Adipocyte (in vitro differentiated cells): ENCODE measurements around the gene WDFY4.

Experiments
- DNase-seq: peaks from one replicate; pipeline ENCODE4 v3.0.0-alpha.2; 2015; ENCODE audit warnings: low read depth
- H3K27me3 ChIP-seq: replicated peaks from 2 replicates; pipeline ENCODE4 v1.7.0; 2013; ENCODE audit warnings: mild to moderate bottlenecking, low read length, moderate library complexity; ENCODE audit not compliant: control insufficient read depth, insufficient read depth
- H3K36me3 ChIP-seq: 2 replicates; pipeline ENCODE4 v1.7.0; 2013; ENCODE audit warnings: low read length, mild to moderate bottlenecking, moderate library complexity; ENCODE audit not compliant: control insufficient read depth, insufficient read depth, severe bottlenecking
- H3K4me1 ChIP-seq: 2 replicates; pipeline ENCODE4 v1.7.0; 2013; ENCODE audit warnings: mild to moderate bottlenecking, low read length, moderate library complexity; ENCODE audit not compliant: control insufficient read depth, insufficient read depth
- H3K4me3 ChIP-seq: 2 replicates; pipeline ENCODE4 v1.7.0; 2013; ENCODE audit warnings: mild to moderate bottlenecking, low read length, moderate library complexity
- H3K9ac ChIP-seq: 2 replicates; pipeline ENCODE4 v1.7.0; 2013; ENCODE audit warnings: mild to moderate bottlenecking, low read length, moderate library complexity
- H3K9me3 ChIP-seq: 2 replicates; pipeline ENCODE4 v1.7.0; 2013; ENCODE audit warnings: mild to moderate bottlenecking, low read length, moderate library complexity; ENCODE audit not compliant: control insufficient read depth

The WDFY4 gene

DNA sequence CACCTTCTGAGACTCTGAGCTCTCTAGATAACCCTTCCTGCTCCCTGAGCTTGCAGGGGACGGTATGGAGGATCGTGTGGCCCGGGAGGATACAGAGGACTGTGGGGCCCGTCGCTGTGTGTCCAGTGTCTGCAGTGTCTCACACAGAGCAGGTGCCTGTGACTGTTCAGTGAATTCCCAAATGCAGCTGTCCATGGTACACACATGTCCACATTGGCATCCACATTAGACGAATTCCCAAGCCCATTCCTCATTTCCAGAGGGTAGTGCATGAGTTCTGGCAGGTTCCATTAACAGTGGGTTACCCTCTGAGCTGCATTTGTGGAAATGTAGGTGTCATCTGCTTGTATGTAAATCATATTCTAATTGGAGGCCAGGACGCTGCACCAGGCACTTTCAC lies 39.5 kb downstream of the WDFY4 start:
- no peaks in the 10 kb centered on the region for H3K36me3 ChIP-seq
- H3K27me3 ChIP-seq: peaks cover 41% of the 10 kb centered on the region
- H3K9me3 ChIP-seq: no peaks in the 10 kb centered on the region
- no peaks in the 10 kb centered on the region for H3K4me1 ChIP-seq
- no peak overlapping the region for H3K9ac ChIP-seq
- H3K4me3 ChIP-seq: no peak overlapping the region
- DNase-seq: no peak

DNA sequence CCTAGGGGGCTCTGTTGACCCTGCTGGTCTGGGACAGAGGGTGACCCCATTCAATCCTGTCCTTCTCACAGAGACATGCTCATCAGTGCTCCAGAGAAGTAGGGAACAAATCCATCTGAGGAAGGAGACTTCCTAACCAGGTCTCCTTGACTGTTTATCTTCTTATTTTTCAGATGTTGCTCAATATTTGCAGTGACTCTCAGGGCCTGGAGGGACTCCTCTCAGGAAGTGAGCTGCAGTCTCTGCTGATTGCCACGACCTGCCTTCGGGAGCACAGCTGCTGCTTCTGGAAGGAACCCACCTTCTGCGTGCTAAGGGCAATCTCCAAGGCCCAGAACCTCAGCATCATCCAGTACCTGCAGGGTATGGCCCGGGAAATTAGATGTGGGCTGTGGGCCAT lies 41.0 kb downstream of the WDFY4 start:
- peak; percentile 6 for DNase-seq
- H3K27me3 ChIP-seq: peaks cover 42% of the 10 kb centered on the region
- no peaks in the 10 kb centered on the region for H3K36me3 ChIP-seq
- no peak overlapping the region for H3K9ac ChIP-seq
- no peaks in the 10 kb centered on the region for H3K9me3 ChIP-seq
- no peak overlapping the region for H3K4me3 ChIP-seq
- no peaks in the 10 kb centered on the region for H3K4me1 ChIP-seq

DNA sequence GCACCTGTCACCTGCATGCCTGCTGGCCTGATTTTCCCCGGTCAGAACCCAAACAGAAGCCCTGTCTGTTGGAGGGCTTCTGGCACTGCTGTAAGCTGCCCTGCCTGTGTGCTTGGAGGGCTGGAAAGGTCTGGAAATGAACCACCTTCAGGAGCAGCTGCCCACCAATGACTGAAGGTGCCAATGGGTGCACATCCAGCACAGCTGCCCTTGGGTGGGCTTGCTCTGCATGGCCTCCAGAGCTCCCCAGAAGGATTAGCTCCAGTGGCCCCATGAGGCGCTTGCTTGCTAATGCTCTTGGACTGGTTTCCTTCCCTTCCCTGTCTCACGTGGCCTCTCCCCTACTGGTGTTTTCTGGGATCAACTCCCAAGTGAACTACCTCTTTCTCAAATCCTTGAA lies 43.2 kb downstream of the WDFY4 start:
- DNase-seq: no peak
- no peaks in the 10 kb centered on the region for H3K9me3 ChIP-seq
- H3K27me3 ChIP-seq: peaks cover 31% of the 10 kb centered on the region
- H3K9ac ChIP-seq: no peak overlapping the region
- no peak overlapping the region for H3K4me3 ChIP-seq
- no peaks in the 10 kb centered on the region for H3K36me3 ChIP-seq
- H3K4me1 ChIP-seq: no peaks in the 10 kb centered on the region

DNA sequence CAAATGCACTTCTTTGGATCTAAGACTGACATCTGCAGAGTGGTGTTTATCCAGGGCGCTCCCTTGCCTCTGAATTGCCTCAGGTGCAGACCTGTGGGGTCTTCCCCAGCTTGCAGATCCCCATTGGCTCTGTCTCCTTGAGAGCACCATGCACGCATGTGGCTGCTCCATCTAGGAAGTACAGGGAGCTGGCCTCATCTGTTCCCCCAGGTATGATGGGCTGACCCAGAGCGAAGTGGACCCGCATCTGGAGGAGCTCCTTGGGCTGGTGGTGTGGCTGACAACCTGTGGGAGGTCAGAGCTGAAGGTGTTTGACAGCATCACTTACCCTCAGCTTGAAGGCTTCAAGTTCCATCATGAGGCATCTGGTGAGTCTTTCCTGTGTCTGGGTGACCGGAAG lies 44.5 kb downstream of the WDFY4 start:
- no peaks in the 10 kb centered on the region for H3K4me1 ChIP-seq
- H3K9me3 ChIP-seq: no peaks in the 10 kb centered on the region
- H3K9ac ChIP-seq: no peak overlapping the region
- H3K36me3 ChIP-seq: no peaks in the 10 kb centered on the region
- no peak overlapping the region for H3K4me3 ChIP-seq
- DNase-seq: no peak
- peaks cover 29% of the 10 kb centered on the region for H3K27me3 ChIP-seq

DNA sequence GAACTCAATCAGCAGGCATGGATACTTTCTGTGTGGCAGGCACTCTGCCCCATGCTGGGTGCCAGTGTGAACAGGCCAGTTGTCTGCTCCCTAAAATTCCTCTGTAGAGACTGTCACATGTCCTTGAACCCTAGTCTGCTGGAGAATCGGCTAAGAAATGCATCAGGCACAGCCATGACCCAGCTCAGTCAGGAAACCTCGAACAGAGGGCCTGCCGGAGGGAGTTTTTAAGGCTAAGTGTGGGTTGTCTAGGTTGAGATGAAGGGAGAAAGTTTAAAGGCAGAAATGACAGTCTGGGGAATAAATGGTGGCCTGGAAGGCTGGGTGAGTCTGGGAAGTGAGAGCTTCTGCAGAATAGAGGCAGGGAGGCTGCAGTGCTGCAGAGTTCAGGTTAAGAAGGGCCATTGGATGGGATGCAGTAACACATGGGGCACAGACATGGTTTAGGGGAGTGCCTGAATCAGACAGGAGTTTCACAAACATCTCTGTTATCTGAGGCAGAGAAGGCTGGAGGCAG lies 45.3 kb downstream of the WDFY4 start:
- Histone ChIP-seq H3K4me3 (no peak overlapping the region), H3K36me3 (no peaks in the 10 kb centered on the region), H3K27me3 (peaks cover 27% of the 10 kb centered on the region), H3K9me3 (no peaks in the 10 kb centered on the region), H3K4me1 (no peaks in the 10 kb centered on the region), H3K9ac (no peak overlapping the region)
- no peak for DNase-seq

DNA sequence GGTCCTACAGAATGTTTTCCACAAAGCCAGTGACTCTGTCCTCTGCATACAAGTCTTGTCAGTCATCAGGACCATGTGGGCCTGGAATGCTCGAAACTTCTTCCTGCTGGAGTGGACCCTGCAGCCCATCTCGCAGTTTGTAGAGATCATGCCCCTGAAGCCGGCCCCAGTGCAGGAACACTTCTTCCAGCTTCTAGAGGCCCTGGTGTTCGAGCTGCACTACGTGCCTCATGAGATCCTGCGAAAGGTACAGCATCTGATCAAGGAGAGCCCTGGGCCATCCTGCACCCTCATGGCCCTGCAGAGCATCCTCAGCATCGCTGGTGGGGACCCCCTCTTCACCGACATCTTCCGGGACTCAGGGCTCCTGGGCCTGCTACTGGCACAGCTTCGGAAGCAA lies 46.5 kb downstream of the WDFY4 start:
- Histone ChIP-seq H3K9ac (no peak overlapping the region), H3K36me3 (no peaks in the 10 kb centered on the region), H3K4me3 (no peak overlapping the region), H3K27me3 (peaks cover 33% of the 10 kb centered on the region), H3K9me3 (no peaks in the 10 kb centered on the region), H3K4me1 (no peaks in the 10 kb centered on the region)
- DNase-seq: no peak

DNA sequence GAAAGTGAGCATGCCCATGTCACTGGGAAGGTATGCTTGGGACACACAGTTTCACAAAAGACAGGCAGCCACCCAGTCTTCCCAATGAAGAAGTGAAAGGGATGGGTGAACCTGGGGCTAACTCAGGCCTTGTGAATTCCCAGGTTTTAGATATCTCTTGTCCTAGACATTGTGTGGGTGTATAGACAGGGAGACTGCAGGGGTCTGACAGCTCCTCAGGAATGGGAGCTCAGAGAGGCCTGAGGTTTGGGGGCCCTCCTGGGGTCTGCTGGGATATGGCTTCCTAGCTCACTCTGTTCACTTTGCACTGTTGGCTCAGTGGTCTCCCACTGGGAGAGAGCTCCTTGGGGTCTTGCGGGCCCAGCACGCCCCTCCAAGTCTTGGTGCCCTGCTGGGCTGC lies 47.0 kb downstream of the WDFY4 start:
- no peaks in the 10 kb centered on the region for H3K4me1 ChIP-seq
- H3K9ac ChIP-seq: no peak overlapping the region
- no peak overlapping the region for H3K4me3 ChIP-seq
- DNase-seq: no peak
- H3K9me3 ChIP-seq: no peaks in the 10 kb centered on the region
- no peaks in the 10 kb centered on the region for H3K36me3 ChIP-seq
- H3K27me3 ChIP-seq: peaks cover 36% of the 10 kb centered on the region

DNA sequence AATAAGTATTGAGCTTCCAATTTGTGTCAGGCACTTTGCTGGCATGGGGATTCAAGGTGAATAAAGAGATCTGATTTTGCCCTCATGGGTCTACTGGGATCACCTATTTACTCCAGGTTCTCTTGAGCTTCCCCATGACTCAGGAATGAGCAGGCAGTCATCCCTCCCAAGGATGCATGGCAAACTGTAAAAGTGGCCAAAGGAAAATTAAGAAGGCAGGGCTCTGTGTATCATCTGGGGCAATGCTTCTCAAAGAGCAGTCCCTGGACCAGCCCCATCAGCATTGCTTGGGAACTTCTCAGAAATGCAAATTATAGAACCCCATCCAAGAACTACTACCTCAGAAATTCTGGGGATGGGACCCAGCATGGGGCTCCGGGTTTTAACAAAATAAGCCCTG lies 48.7 kb downstream of the WDFY4 start:
- Histone ChIP-seq H3K27me3 (peaks cover 40% of the 10 kb centered on the region), H3K36me3 (no peaks in the 10 kb centered on the region), H3K4me1 (no peaks in the 10 kb centered on the region), H3K9me3 (no peaks in the 10 kb centered on the region), H3K9ac (no peak overlapping the region), H3K4me3 (no peak overlapping the region)
- no peak for DNase-seq

DNA sequence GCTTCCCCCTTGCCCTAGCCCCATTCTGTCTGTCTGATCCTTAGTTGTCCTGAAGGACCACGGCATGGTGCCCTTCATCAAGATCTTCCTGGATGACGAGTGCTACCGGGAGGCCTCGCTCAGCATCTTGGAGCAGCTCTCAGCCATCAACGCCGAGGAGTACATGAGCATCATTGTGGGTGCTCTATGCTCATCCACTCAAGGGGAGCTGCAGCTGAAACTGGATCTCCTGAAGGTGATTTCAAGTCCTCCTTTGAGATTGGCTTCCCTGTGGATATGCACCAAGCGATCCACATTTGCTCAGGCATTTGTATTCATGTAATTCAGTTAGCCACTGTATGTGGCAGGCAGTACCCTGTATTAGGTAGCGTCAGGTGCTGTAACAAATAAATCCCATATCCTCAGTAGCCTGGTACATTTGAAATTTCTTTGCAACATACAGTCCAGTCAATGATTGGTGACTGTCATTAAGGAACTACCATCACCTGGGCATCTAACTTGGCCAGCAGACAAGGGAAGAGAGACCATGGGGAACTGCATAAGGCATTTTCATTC lies 51.2 kb downstream of the WDFY4 start:
- no peak overlapping the region for H3K9ac ChIP-seq
- DNase-seq: no peak
- H3K27me3 ChIP-seq: peaks cover 36% of the 10 kb centered on the region
- H3K36me3 ChIP-seq: no peaks in the 10 kb centered on the region
- no peaks in the 10 kb centered on the region for H3K4me1 ChIP-seq
- no peak overlapping the region for H3K4me3 ChIP-seq
- no peaks in the 10 kb centered on the region for H3K9me3 ChIP-seq

DNA sequence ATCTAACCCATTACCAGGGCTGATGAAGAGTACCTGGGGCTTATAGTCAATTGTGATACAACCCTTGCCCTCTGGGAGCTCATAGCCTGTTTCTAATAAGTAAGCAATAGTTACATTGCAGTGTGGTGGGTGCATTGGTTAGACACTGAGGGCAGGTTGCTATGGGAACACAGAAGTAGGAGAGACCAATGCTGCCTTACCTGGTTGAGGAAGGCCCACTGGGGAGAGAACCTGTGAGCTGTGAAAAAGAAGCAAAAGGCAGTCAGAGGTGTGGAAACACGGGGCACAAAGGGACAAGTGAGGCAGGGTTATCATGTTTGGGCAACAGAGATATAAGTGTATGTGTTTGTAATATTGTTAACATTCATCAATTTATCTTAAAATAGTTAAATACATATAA lies 51.9 kb downstream of the WDFY4 start:
- H3K9me3 ChIP-seq: no peaks in the 10 kb centered on the region
- no peak overlapping the region for H3K9ac ChIP-seq
- H3K4me1 ChIP-seq: no peaks in the 10 kb centered on the region
- H3K36me3 ChIP-seq: no peaks in the 10 kb centered on the region
- peaks cover 29% of the 10 kb centered on the region for H3K27me3 ChIP-seq
- no peak overlapping the region for H3K4me3 ChIP-seq
- DNase-seq: no peak

DNA sequence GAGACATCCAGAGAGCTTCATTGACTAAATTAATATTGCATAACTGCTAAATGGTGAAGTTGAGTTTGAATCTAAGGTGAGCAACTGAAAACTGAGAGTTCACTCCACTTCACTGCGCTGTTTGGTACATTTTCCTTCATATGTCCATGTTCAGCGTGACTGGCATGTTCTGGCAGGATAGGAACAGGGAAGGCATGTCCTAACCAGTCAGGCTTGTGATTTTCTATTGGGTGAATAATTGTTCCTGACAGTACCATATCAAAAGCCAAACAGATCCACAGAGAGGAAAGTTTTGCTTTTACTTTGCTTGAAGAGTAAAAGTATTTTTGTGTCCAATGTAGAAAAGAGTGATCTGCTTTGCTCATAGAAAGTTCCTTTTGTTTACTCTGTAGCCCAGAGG lies 53.2 kb downstream of the WDFY4 start:
- no peaks in the 10 kb centered on the region for H3K4me1 ChIP-seq
- no peak overlapping the region for H3K9ac ChIP-seq
- H3K9me3 ChIP-seq: no peaks in the 10 kb centered on the region
- H3K36me3 ChIP-seq: no peaks in the 10 kb centered on the region
- no peak for DNase-seq
- no peak overlapping the region for H3K4me3 ChIP-seq
- H3K27me3 ChIP-seq: peaks cover 34% of the 10 kb centered on the region

DNA sequence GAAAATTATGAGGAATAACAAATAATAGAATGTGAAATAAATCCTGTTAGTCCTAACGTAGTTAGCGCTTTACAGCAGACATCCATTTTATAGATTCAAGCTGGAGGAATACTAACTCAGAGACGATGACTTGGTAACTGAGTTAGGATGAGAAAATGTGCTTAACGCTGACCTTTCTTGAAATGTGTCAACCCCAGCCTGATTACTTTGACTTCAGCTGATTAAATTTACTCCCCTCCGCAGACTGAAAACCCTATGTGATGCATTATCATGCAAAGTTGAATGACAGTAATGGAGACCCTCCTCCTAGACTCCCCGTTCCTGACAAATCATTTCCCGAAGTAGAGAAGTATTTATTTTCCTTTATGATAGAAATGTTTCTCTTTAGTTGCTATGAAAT lies 54.5 kb downstream of the WDFY4 start:
- H3K4me1 ChIP-seq: no peaks in the 10 kb centered on the region
- H3K9ac ChIP-seq: no peak overlapping the region
- H3K4me3 ChIP-seq: no peak overlapping the region
- H3K9me3 ChIP-seq: no peaks in the 10 kb centered on the region
- no peak for DNase-seq
- no peaks in the 10 kb centered on the region for H3K36me3 ChIP-seq
- peaks cover 38% of the 10 kb centered on the region for H3K27me3 ChIP-seq
